Activated CD4-positive, alpha-beta T cell treated with anti-CD3 and anti-CD28 coated beads, Interleukin-2, amount 10 ng/mL, durations not matched to agents 7 days and 5 days (primary cell): ENCODE results near the gene KRT78. TPM values are rescaled to one million over a fixed set of nuclear protein-coding genes. Genes with fewer than 3 reads are reported as not detected.
"Not testable (repeated sequence)": the region's sequence is repeated elsewhere in the genome, so short reads cannot be mapped to it uniquely, and the experiment has no call there.

Experiments
- CTCF ChIA-PET: fragments of 350-600 bp; sonication (Branson Sonifier 250); formaldehyde crosslinking; loops from one replicate; lab custom pipeline; 2021; ENCODE audit warnings: antibody characterized with exemption; lab: Charles Lee
- POLR2A ChIA-PET: fragments of 350-600 bp; sonication (Branson Sonifier 250); formaldehyde crosslinking; loops from one replicate; lab custom pipeline; 2021; ENCODE audit warnings: antibody characterized with exemption; lab: Charles Lee
- DNase-seq: peaks from one replicate; pipeline ENCODE4 v3.0.0-alpha.2; 2020
- H3K27ac Mint-ChIP-seq: one replicate; pipeline ENCODE4 v1.8.0; 2021; ENCODE audit warnings: mild to moderate bottlenecking, moderate library complexity, mixed read lengths
- H3K27me3 Mint-ChIP-seq: one replicate; pipeline ENCODE4 v1.8.0; 2021; ENCODE audit warnings: mixed read lengths
- H3K36me3 Mint-ChIP-seq: one replicate; pipeline ENCODE4 v1.8.0; 2021; ENCODE audit warnings: low read depth, mixed read lengths
- H3K4me1 Mint-ChIP-seq: one replicate; pipeline ENCODE4 v1.8.0; 2021; ENCODE audit warnings: mixed read lengths
- H3K4me3 Mint-ChIP-seq: one replicate; pipeline ENCODE4 v1.8.0; 2021; ENCODE audit warnings: mild to moderate bottlenecking, moderate library complexity, mixed read lengths
- H3K9me3 Mint-ChIP-seq: one replicate; pipeline ENCODE4 v1.8.0; 2021; ENCODE audit warnings: mixed read lengths
- total RNA-seq, 2 experiments: library from RNA; stranded (reverse); gene quantifications; one replicate each; pipeline ENCODE4 v1.2.3, GENCODE V29; 2021

The KRT78 gene
- not detected for total RNA-seq

- H3K27ac Mint-ChIP-seq: no peak within 1 kb of the TSS
- POLR2A ChIA-PET: no interaction called here
- CTCF ChIA-PET: interaction anchor here (0.6 kb wide), 1 partner anchor 37 kb away, joined by 3 read pairs; no protein-coding TSS in a partner anchor
- H3K27me3 Mint-ChIP-seq: peaks cover 3% of the 10 kb centered on the region
- no peak within 1 kb of the TSS for H3K4me3 Mint-ChIP-seq
- no peaks in the 10 kb centered on the region for H3K36me3 Mint-ChIP-seq
- no peak for DNase-seq
- H3K4me1 Mint-ChIP-seq: no peaks in the 10 kb centered on the region
- H3K9me3 Mint-ChIP-seq: no peaks in the 10 kb centered on the region
These were observed at the start of gene KRT78 for GRCh38 chr12:52848661-52849255. Gene KRT78 (minus strand): TSS chr12:52848994. CDS start chr12:52848930, 64 bp downstream.

GRCh38 chr12:52896190-52897100 is 47.7 kb upstream of the KRT78 start:
- POLR2A ChIA-PET: no interaction called here
- H3K27me3 Mint-ChIP-seq: peaks cover 2% of the 10 kb centered on the region

GRCh38 chr12:52895726-52896189 is 47.0 kb upstream of the KRT78 start:
- no peaks in the 10 kb centered on the region for H3K4me1 Mint-ChIP-seq
- H3K9me3 Mint-ChIP-seq: no peaks in the 10 kb centered on the region
- H3K27me3 Mint-ChIP-seq: peaks cover 2% of the 10 kb centered on the region
- POLR2A ChIA-PET: no interaction called here
- no peak overlapping the region for H3K27ac Mint-ChIP-seq
- H3K4me3 Mint-ChIP-seq: no peak overlapping the region
- no peaks in the 10 kb centered on the region for H3K36me3 Mint-ChIP-seq
- no peak for DNase-seq
- CTCF ChIA-PET: interaction anchor here (0.9 to 3.4 kb wide), 6 partner anchors 11 to 85 kb away, joined by 3 to 19 read pairs (median 4); no protein-coding TSS in a partner anchor

More at GRCh38 chr12:52896190-52897100, 47.7 kb upstream of the KRT78 start:
- Mint-ChIP-seq H3K27ac (no peak overlapping the region), H3K4me1 (no peaks in the 10 kb centered on the region), H3K4me3 (no peak overlapping the region), H3K36me3 (no peaks in the 10 kb centered on the region), H3K9me3 (no peaks in the 10 kb centered on the region)
- no peak for DNase-seq
- CTCF ChIA-PET: interaction anchor here (0.5 to 3.4 kb wide), 10 partner anchors 10 to 1691 kb away, joined by 3 to 19 read pairs (median 4); no protein-coding TSS in a partner anchor

- Mint-ChIP-seq H3K36me3 (no peaks in the 10 kb centered on the region), H3K4me3 (no peak overlapping the region), H3K4me1 (no peaks in the 10 kb centered on the region), H3K27me3 (peaks cover 5% of the 10 kb centered on the region), H3K9me3 (no peaks in the 10 kb centered on the region), H3K27ac (no peak overlapping the region)
- CTCF ChIA-PET: interaction anchor here (3.4 kb wide), 1 partner anchor 8 kb away, joined by 16 read pairs; no protein-coding TSS in a partner anchor
- DNase-seq: no peak
- POLR2A ChIA-PET: no interaction called here
These were observed 44.2 kb upstream of the KRT78 start for GRCh38 chr12:52892974-52893373.

GRCh38 chr12:52892207-52892852 is 43.5 kb upstream of the KRT78 start:
- no peaks in the 10 kb centered on the region for H3K4me1 Mint-ChIP-seq
- ChIA-PET CTCF (interaction anchor here (0.6 kb wide), 1 partner anchor 649 kb away, joined by 3 read pairs; no protein-coding TSS in a partner anchor), POLR2A (no interaction called here)
- H3K27ac Mint-ChIP-seq: no peak overlapping the region
- H3K27me3 Mint-ChIP-seq: peaks cover 5% of the 10 kb centered on the region
- DNase-seq: no peak
- no peaks in the 10 kb centered on the region for H3K9me3 Mint-ChIP-seq
- no peak overlapping the region for H3K4me3 Mint-ChIP-seq
- no peaks in the 10 kb centered on the region for H3K36me3 Mint-ChIP-seq

GRCh38 chr12:52891044-52891443 is 42.2 kb upstream of the KRT78 start:
- Mint-ChIP-seq H3K27me3 (peaks cover 5% of the 10 kb centered on the region), H3K27ac (no peak overlapping the region), H3K9me3 (no peaks in the 10 kb centered on the region), H3K4me1 (no peaks in the 10 kb centered on the region), H3K4me3 (no peak overlapping the region), H3K36me3 (no peaks in the 10 kb centered on the region)
- ChIA-PET POLR2A (no interaction called here), CTCF (no interaction called here)
- DNase-seq: no peak

GRCh38 chr12:52890417-52890816 is 41.6 kb upstream of the KRT78 start:
- Mint-ChIP-seq H3K9me3 (no peaks in the 10 kb centered on the region), H3K4me3 (no peak overlapping the region), H3K36me3 (no peaks in the 10 kb centered on the region), H3K27me3 (peaks cover 5% of the 10 kb centered on the region), H3K27ac (no peak overlapping the region), H3K4me1 (no peaks in the 10 kb centered on the region)
- ChIA-PET CTCF (interaction anchor here (2.4 kb wide), 1 partner anchor 91 kb away, joined by 8 read pairs; no protein-coding TSS in a partner anchor), POLR2A (no interaction called here)
- no peak for DNase-seq

GRCh38 chr12:52884526-52885293 is 35.9 kb upstream of the KRT78 start:
- ChIA-PET CTCF (interaction anchor here (0.6 to 4.2 kb wide), 20 partner anchors 10 to 725 kb away, joined by 3 to 51 read pairs (median 4); no protein-coding TSS in a partner anchor), POLR2A (no interaction called here)
- peak; percentile 80 for DNase-seq
- Mint-ChIP-seq H3K4me1 (peaks cover 6% of the 10 kb centered on the region), H3K27me3 (peaks cover 5% of the 10 kb centered on the region), H3K27ac (no peak overlapping the region), H3K36me3 (no peaks in the 10 kb centered on the region), H3K9me3 (no peaks in the 10 kb centered on the region), H3K4me3 (no peak overlapping the region)

GRCh38 chr12:52880499-52880898 is 31.7 kb upstream of the KRT78 start:
- H3K36me3 Mint-ChIP-seq, H3K9me3 Mint-ChIP-seq, DNase-seq, H3K4me1 Mint-ChIP-seq, H3K27me3 Mint-ChIP-seq, H3K4me3 Mint-ChIP-seq: not testable (repeated sequence)
- ChIA-PET CTCF (interaction anchor here (0.5 to 3.8 kb wide), 21 partner anchors 10 to 519 kb away, joined by 3 to 21 read pairs (median 5); no protein-coding TSS in a partner anchor), POLR2A (interaction anchor here (0.6 kb wide), 1 partner anchor 293 kb away, joined by 3 read pairs; no protein-coding TSS in a partner anchor)
- H3K27ac Mint-ChIP-seq: peak overlapping the region; percentile 55

GRCh38 chr12:52879394-52880351 is 30.9 kb upstream of the KRT78 start:
- POLR2A ChIA-PET: interaction anchor here (0.6 kb wide), 1 partner anchor 292 kb away, joined by 3 read pairs; no protein-coding TSS in a partner anchor
- no peaks in the 10 kb centered on the region for H3K36me3 Mint-ChIP-seq
- H3K27me3 Mint-ChIP-seq: peaks cover 6% of the 10 kb centered on the region
- no peak overlapping the region for H3K27ac Mint-ChIP-seq
- CTCF ChIA-PET: interaction anchor here (0.5 to 3.8 kb wide), 40 partner anchors 9 to 722 kb away, joined by 3 to 21 read pairs (median 4); partner anchors contain the start of gene KRT73
- H3K4me1 Mint-ChIP-seq: peaks cover 10% of the 10 kb centered on the region
- peak overlapping the region; percentile 31 for H3K4me3 Mint-ChIP-seq
- DNase-seq: peak; percentile 75
- no peaks in the 10 kb centered on the region for H3K9me3 Mint-ChIP-seq
